HuH-7.5 (cell line): ENCODE results near the gene ACYP1.

Experiments
- DNase-seq: peaks from one replicate; pipeline ENCODE4 v3.0.0; 2011; ENCODE audit warnings: low spot score

The ACYP1 gene

GRCh38 chr14:75040507-75040906 lies 23.3 kb downstream of the ACYP1 start:
- no peak for DNase-seq

- DNase-seq = no peak
Observed at GRCh38 chr14:75032939-75033338, 30.9 kb downstream of the ACYP1 start.

GRCh38 chr14:75030147-75030546 lies 33.7 kb downstream of the ACYP1 start:
- no peak for DNase-seq

- no peak for DNase-seq
Observed at GRCh38 chr14:75025876-75026275, 37.9 kb downstream of the ACYP1 start.

- no peak for DNase-seq
Observed at GRCh38 chr14:75025082-75025481, 38.7 kb downstream of the ACYP1 start.

- no peak for DNase-seq
Observed at GRCh38 chr14:75023108-75023507, 40.7 kb downstream of the ACYP1 start.

- DNase-seq = peak; percentile 26
Observed at GRCh38 chr14:75022655-75023054, 41.2 kb downstream of the ACYP1 start.

- no peak for DNase-seq
Observed at GRCh38 chr14:75018694-75019093, 45.1 kb downstream of the ACYP1 start.

- DNase-seq = no peak
Observed at GRCh38 chr14:75016815-75017214, 47.0 kb downstream of the ACYP1 start.

GRCh38 chr14:75015496-75015895 lies 48.3 kb downstream of the ACYP1 start:
- no peak for DNase-seq

- no peak for DNase-seq
Observed at GRCh38 chr14:75013290-75013689, 50.5 kb downstream of the ACYP1 start.

GRCh38 chr14:75011356-75011994 lies 52.3 kb downstream of the ACYP1 start:
- no peak for DNase-seq

GRCh38 chr14:75010472-75011093 lies 53.2 kb downstream of the ACYP1 start:
- no peak for DNase-seq

- no peak for DNase-seq
Observed at GRCh38 chr14:75009176-75009575, 54.6 kb downstream of the ACYP1 start.

GRCh38 chr14:75005357-75005756 lies 58.5 kb downstream of the ACYP1 start:
- no peak for DNase-seq

GRCh38 chr14:75003250-75004027 lies 60.4 kb downstream of the ACYP1 start:
- DNase-seq = no peak
